ENCODE measurements around the gene ABCD2. TPM values are rescaled to one million over a fixed set of nuclear protein-coding genes. Genes with fewer than 3 reads are reported as not detected.
"Not testable (repeated sequence)": the region's sequence is repeated elsewhere in the genome, so short reads cannot be mapped to it uniquely, and the experiment has no call there.

The ABCD2 gene
- total RNA-seq, 1 donor from 2014 or later, result 0.34 TPM

GRCh38 chr12:39541471-39541870 lies 78.1 kb downstream of the ABCD2 start:
- H3K4me3 Mint-ChIP-seq, result no peak overlapping the region
- H3K27ac Mint-ChIP-seq, result no peak overlapping the region
- H3K4me1 Mint-ChIP-seq (ENCODE audit: unreplicated experiment), result peaks cover 12% of the 10 kb centered on the region
- no peaks in the 10 kb centered on the region for H3K27me3 Mint-ChIP-seq
- no peaks in the 10 kb centered on the region for H3K36me3 Mint-ChIP-seq
- no peak for TF ChIP-seq CTCF (conservative IDR thresholded peaks at IDR 0.05)
- H3K9me3 Mint-ChIP-seq, result no peaks in the 10 kb centered on the region
- no peak for DNase-seq (ENCODE audit: extremely low spot score, unreplicated experiment)

- no peak overlapping the region for H3K4me3 Mint-ChIP-seq
- no peaks in the 10 kb centered on the region for H3K27me3 Mint-ChIP-seq
- no peak for DNase-seq (ENCODE audit: extremely low spot score, unreplicated experiment)
- no peak for TF ChIP-seq CTCF (conservative IDR thresholded peaks at IDR 0.05)
- peaks cover 9% of the 10 kb centered on the region for H3K4me1 Mint-ChIP-seq (ENCODE audit: unreplicated experiment)
- H3K9me3 Mint-ChIP-seq, result no peaks in the 10 kb centered on the region
- H3K27ac Mint-ChIP-seq, result no peak overlapping the region
- H3K36me3 Mint-ChIP-seq, result no peaks in the 10 kb centered on the region
Measured at GRCh38 chr12:39538679-39539104, 80.9 kb downstream of the ABCD2 start.

- Mint-ChIP-seq H3K4me3 (no peak overlapping the region), H3K36me3 (no peaks in the 10 kb centered on the region), H3K9me3 (no peaks in the 10 kb centered on the region), H3K27me3 (no peaks in the 10 kb centered on the region), H3K27ac (peak overlapping the region; percentile 38), H3K4me1 (ENCODE audit: unreplicated experiment) (no peaks in the 10 kb centered on the region)
- DNase-seq (ENCODE audit: extremely low spot score, unreplicated experiment), result no peak
- TF ChIP-seq CTCF (conservative IDR thresholded peaks at IDR 0.05), result no peak
Measured at GRCh38 chr12:39533951-39534350, 85.7 kb downstream of the ABCD2 start.

- Mint-ChIP-seq H3K36me3 (no peaks in the 10 kb centered on the region), H3K4me1 (ENCODE audit: unreplicated experiment) (no peaks in the 10 kb centered on the region), H3K27ac (no peak overlapping the region), H3K27me3 (no peaks in the 10 kb centered on the region), H3K9me3 (peaks cover under 1% of the 10 kb centered on the region), H3K4me3 (no peak overlapping the region)
- TF ChIP-seq CTCF (conservative IDR thresholded peaks at IDR 0.05), result no peak
- no peak for DNase-seq (ENCODE audit: extremely low spot score, unreplicated experiment)
Measured at GRCh38 chr12:39532448-39532847, 87.2 kb downstream of the ABCD2 start.

GRCh38 chr12:39526974-39527373 lies 92.6 kb downstream of the ABCD2 start:
- Mint-ChIP-seq H3K36me3 (no peaks in the 10 kb centered on the region), H3K27me3 (no peaks in the 10 kb centered on the region), H3K4me3 (no peak overlapping the region), H3K9me3 (peaks cover 5% of the 10 kb centered on the region), H3K27ac (no peak overlapping the region), H3K4me1 (ENCODE audit: unreplicated experiment) (no peaks in the 10 kb centered on the region)
- no peak for TF ChIP-seq CTCF (conservative IDR thresholded peaks at IDR 0.05)
- DNase-seq (ENCODE audit: extremely low spot score, unreplicated experiment), result no peak

- not testable (repeated sequence) for H3K9me3 Mint-ChIP-seq; H3K4me3 Mint-ChIP-seq; H3K27ac Mint-ChIP-seq; H3K27me3 Mint-ChIP-seq; DNase-seq (ENCODE audit: extremely low spot score, unreplicated experiment); H3K36me3 Mint-ChIP-seq; H3K4me1 Mint-ChIP-seq (ENCODE audit: unreplicated experiment)
Measured at GRCh38 chr12:39522167-39522566, 97.4 kb downstream of the ABCD2 start.
